OCI-LY1 (cell line): ENCODE measurements around the gene GPSM1.

Experiments used
- H2AFZ ChIP-seq: fragments of 200-600 bp; sonication (generic), shearing (Covaris generic); 2 replicates; pipeline ENCODE4 v1.6.0; 2014; ENCODE audit warnings: antibody characterized with exemption, mild to moderate bottlenecking, low read length
- H3F3A ChIP-seq: fragments of 200-600 bp; sonication (generic), shearing (Covaris generic); 2 replicates; pipeline ENCODE4 v1.6.0; 2014; ENCODE audit warnings: mild to moderate bottlenecking, antibody characterized with exemption, low read length, moderate library complexity; ENCODE audit not compliant: insufficient read depth
- H3K27ac ChIP-seq: fragments of 200-600 bp; sonication (generic); 2 replicates; pipeline ENCODE4 v1.5.1; 2014; ENCODE audit warnings: low read length, mixed run types, mild to moderate bottlenecking, low read depth; ENCODE audit not compliant: poor library complexity, severe bottlenecking
- H3K27me3 ChIP-seq: fragments of 200-600 bp; sonication (generic); 2 replicates; pipeline ENCODE4 v1.6.0; 2014; ENCODE audit warnings: antibody characterized with exemption, mild to moderate bottlenecking, low read length, moderate library complexity; ENCODE audit not compliant: insufficient read depth
- H3K36me3 ChIP-seq: fragments of 200-600 bp; sonication (generic); 2 replicates; pipeline ENCODE4 v1.6.1; 2014; ENCODE audit warnings: mild to moderate bottlenecking, antibody characterized with exemption, low read length, moderate library complexity, mixed read lengths; ENCODE audit not compliant: insufficient read depth
- H3K4me1 ChIP-seq: fragments of 200-600 bp; sonication (generic); 2 replicates; pipeline ENCODE4 v1.5.1; 2014; ENCODE audit warnings: mild to moderate bottlenecking, low read length, moderate library complexity; ENCODE audit not compliant: insufficient read depth, severe bottlenecking
- H3K4me2 ChIP-seq: fragments of 200-600 bp; sonication (generic), shearing (Covaris generic); 2 replicates; pipeline ENCODE4 v1.6.1; 2014; ENCODE audit warnings: low read length
- H3K4me3 ChIP-seq: fragments of 200-600 bp; sonication (generic); 2 replicates; pipeline ENCODE4 v1.5.1; 2014; ENCODE audit warnings: low read length, low read depth, mild to moderate bottlenecking, mixed read lengths; ENCODE audit not compliant: poor library complexity, severe bottlenecking
- H3K79me2 ChIP-seq: fragments of 200-600 bp; shearing (Covaris generic); 2 replicates; pipeline ENCODE4 v1.6.1; 2016; ENCODE audit warnings: mixed run types, low read length, mixed read lengths; ENCODE audit not compliant: insufficient read depth
- H3K9ac ChIP-seq: fragments of 200-600 bp; sonication (generic), shearing (Covaris generic); 2 replicates; pipeline ENCODE4 v1.6.1; 2014; ENCODE audit warnings: mild to moderate bottlenecking, low read length, mixed read lengths
- H3K9me2 ChIP-seq: fragments of 200-600 bp; sonication (generic), shearing (Covaris generic); 2 replicates; pipeline ENCODE4 v1.6.1; 2014; ENCODE audit warnings: low read depth, mild to moderate bottlenecking, low read length, mixed read lengths
- H3K9me3 ChIP-seq: fragments of 200-600 bp; shearing (Covaris generic); 2 replicates; pipeline ENCODE4 v1.6.1; 2014; ENCODE audit warnings: low read length, mixed read lengths
- H4K20me1 ChIP-seq: fragments of 200-600 bp; sonication (generic), shearing (Covaris generic); 2 replicates; pipeline ENCODE4 v1.6.0; 2016; ENCODE audit warnings: mild to moderate bottlenecking, low read length; ENCODE audit not compliant: insufficient read depth
- CTCF ChIP-seq: fragments of 200-600 bp; sonication (generic), shearing (Covaris generic); IDR thresholded peaks from 2 replicates; pipeline ENCODE4 v1.5.1; 2017; ENCODE audit warnings: mild to moderate bottlenecking, antibody characterized with exemption, low read length, moderate library complexity, mixed read lengths
- EZH2 ChIP-seq: fragments of 200-600 bp; sonication (generic), shearing (Covaris generic); IDR thresholded peaks from 2 replicates; pipeline ENCODE4 v1.8.0; 2017; ENCODE audit warnings: borderline replicate concordance, mixed run types, mild to moderate bottlenecking, antibody characterized with exemption, low read length, moderate library complexity, mixed read lengths

The GPSM1 gene

DNA sequence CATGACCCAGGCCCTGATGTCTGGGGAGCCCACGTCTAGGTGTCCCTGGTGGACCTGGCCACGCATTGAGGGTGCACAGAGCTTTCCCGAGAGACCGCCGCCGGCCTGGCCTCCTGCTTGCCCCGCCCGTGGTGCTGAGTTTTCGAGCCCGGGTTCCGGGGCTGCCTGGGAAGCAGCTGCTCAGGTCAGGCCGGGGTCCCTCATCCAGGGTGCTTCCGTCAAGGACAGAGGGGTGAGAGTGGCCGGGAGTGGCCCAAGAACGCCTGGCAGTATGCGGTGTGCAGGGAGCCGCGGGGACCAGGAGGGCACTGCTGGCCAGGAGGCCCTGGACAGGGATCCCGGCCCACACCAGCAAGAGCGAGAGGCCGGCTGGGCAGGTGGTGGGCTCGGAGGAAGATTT lies 43.0 kb upstream of the GPSM1 start:
- TF ChIP-seq CTCF = no peak
- no peak for TF ChIP-seq EZH2
- Histone ChIP-seq H3K4me1 (peaks cover 3% of the 10 kb centered on the region), H3K79me2 (no peaks in the 10 kb centered on the region), H3K27ac (no peak overlapping the region), H2AFZ (no peak overlapping the region), H3K4me2 (no peak overlapping the region), H3K4me3 (no peak overlapping the region), H3K9me3 (no peaks in the 10 kb centered on the region), H4K20me1 (no peaks in the 10 kb centered on the region), H3K9ac (no peak overlapping the region), H3K9me2 (no peaks in the 10 kb centered on the region), H3K36me3 (no peaks in the 10 kb centered on the region), H3F3A (no peaks in the 10 kb centered on the region), H3K27me3 (peaks cover 20% of the 10 kb centered on the region; the same call in 1 of the 2 replicates)

DNA sequence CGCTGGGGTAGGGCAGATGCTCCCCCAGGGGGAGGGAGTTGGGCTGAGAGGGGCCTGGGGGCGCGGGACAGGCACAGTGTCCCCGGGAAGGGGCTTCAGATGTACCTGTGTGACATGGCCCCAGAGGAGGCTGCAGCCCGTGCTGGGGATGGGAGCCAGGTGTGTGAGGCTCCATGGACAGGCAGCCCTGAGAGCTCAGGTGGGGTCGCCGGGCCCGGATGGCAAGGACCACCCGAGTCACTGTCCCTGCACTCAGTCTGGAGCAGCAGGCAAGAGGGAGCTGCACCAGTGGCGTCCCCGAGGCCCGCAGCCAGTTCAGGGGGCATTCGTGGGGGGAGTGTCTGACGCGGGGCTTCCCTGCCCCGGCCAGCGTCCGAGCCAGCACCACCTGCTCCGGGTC lies 42.4 kb upstream of the GPSM1 start:
- H2AFZ ChIP-seq = no peak overlapping the region
- H3K4me2 ChIP-seq = no peak overlapping the region
- H3K36me3 ChIP-seq = no peaks in the 10 kb centered on the region
- H3F3A ChIP-seq = no peaks in the 10 kb centered on the region
- H3K9ac ChIP-seq = no peak overlapping the region
- TF ChIP-seq CTCF (no peak), EZH2 (no peak)
- H3K4me3 ChIP-seq = no peak overlapping the region
- no peaks in the 10 kb centered on the region for H4K20me1 ChIP-seq
- no peaks in the 10 kb centered on the region for H3K9me3 ChIP-seq
- no peaks in the 10 kb centered on the region for H3K79me2 ChIP-seq
- H3K9me2 ChIP-seq = no peaks in the 10 kb centered on the region
- H3K4me1 ChIP-seq = peaks cover 3% of the 10 kb centered on the region
- H3K27ac ChIP-seq = no peak overlapping the region
- peaks cover 17% of the 10 kb centered on the region; the same call in 1 of the 2 replicates for H3K27me3 ChIP-seq

DNA sequence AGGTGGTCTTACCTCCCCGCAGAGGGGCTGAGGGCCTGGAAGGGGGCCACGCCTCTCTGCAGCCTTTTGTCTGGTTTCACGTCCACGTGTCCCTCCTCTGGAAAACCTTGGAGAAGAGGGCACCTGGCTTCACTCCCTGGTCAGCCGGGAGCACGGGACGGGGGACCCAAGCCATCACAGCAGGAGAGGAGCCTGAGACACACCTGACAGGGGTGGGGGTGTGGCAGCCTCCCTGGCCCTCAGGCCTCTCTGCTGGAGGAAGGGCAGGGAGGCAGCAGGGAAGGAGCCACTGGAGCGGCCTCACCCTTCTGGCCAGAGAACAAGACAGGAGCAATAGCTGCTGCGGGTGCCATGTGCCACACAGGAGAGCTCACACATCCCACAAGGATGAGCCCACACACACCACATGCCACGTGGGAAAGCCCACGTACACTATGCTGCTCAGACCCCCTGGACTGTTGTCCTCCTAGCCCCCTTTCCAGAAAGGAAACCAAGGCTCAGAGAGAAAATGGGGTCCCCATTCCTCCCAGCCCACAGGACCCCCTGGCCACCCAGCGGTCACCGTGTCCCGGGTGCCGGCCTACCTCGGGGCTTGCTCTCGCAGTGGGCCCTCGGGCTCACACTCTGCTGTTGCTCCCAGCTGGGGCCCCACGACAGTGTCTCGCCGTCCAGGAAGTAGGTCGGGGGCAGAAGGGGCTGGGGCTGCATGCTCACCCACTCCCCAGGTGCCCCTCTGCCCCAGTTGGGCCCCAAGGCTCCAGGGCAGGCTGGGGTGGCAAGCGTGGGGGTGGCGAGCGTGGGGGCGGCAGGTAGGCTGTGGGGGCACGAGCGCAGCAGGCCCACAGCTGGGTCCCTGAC lies 41.6 kb upstream of the GPSM1 start:
- Histone ChIP-seq H3K79me2 (no peaks in the 10 kb centered on the region), H3K4me1 (peaks cover 3% of the 10 kb centered on the region), H3K27me3 (0 out of 2 replicates have a peak, but pooled peaks cover 14% of the 10 kb centered on the region), H3K9me2 (no peaks in the 10 kb centered on the region), H3K27ac (no peak overlapping the region), H3K4me3 (no peak overlapping the region), H3K9ac (no peak overlapping the region), H4K20me1 (no peaks in the 10 kb centered on the region), H3K36me3 (no peaks in the 10 kb centered on the region), H3K9me3 (no peaks in the 10 kb centered on the region), H3F3A (no peaks in the 10 kb centered on the region), H3K4me2 (no peak overlapping the region), H2AFZ (no peak overlapping the region)
- TF ChIP-seq CTCF (no peak), EZH2 (no peak)
